ENCODE results near the gene SLC35E2B. TPM values are rescaled to one million over a fixed set of nuclear protein-coding genes. Genes with fewer than 3 reads are reported as not detected.

The SLC35E2B gene
- total RNA-seq, 1 donor from 2014 or later = 42.8 TPM

DNA sequence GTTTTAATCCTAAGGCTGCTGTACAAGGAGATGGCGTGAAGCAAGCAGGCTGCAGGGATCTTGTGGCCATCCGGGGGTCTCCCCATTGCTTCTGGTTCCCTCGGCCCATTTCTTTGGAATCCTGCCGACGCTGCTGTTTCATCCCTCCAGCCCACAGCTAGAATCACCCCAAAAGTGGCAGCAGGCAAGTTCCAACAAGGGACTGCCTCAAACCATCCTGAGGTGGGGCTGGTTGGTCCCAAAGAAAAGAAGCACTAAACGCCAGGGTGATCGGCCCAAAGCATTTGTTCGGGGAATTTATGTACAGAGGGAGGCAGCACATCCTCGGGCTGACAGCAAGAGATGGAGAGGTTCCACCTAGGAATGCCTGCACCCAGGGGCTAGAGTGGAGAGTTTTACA lies 81.8 kb downstream of the SLC35E2B start:
- DNase-seq (ENCODE audit: low spot score) = no peak

- no peak for DNase-seq (ENCODE audit: low spot score)
Measured at GRCh38 chr1:1609822-1610485, 82.6 kb downstream of the SLC35E2B start.

Other genes with a start within 250 kb of the SLC35E2B start
- 8.0 TPM for gene ATAD3C, start 243.1 kb downstream of the SLC35E2B start, total RNA-seq
- gene ATAD3B, start 221.0 kb downstream of the SLC35E2B start, total RNA-seq = 42.6 TPM
- 26.3 TPM for gene ATAD3A, start 180.6 kb downstream of the SLC35E2B start, total RNA-seq
- gene TMEM240, start 152.2 kb downstream of the SLC35E2B start, total RNA-seq = 2.9 TPM
- gene SSU72, start 117.9 kb downstream of the SLC35E2B start, total RNA-seq = 116 TPM
- gene FNDC10, start 92.7 kb downstream of the SLC35E2B start, total RNA-seq = 4.1 TPM
- gene MIB2, start 77.3 kb downstream of the SLC35E2B start, total RNA-seq = 64.5 TPM
- gene MMP23B, start 60.6 kb downstream of the SLC35E2B start, total RNA-seq = 16.6 TPM
- gene CDK11B, start 33.8 kb downstream of the SLC35E2B start, total RNA-seq = 20.2 TPM
- gene CDK11A, start 31.6 kb upstream of the SLC35E2B start, total RNA-seq = 34.0 TPM
- 80.3 TPM for gene NADK, start 85.7 kb upstream of the SLC35E2B start, total RNA-seq
- 304 TPM for gene GNB1, start 198.3 kb upstream of the SLC35E2B start, total RNA-seq
- 0.29 TPM for gene CALML6, start 222.5 kb upstream of the SLC35E2B start, total RNA-seq
- gene TMEM52, start 226.5 kb upstream of the SLC35E2B start, total RNA-seq = not detected